NOMO-1 treated with DMSO at 0.1 percent for 48 hours (cell line): ENCODE results near the gene NAP1L4.

Experiments used
- DNase-seq: peaks from one replicate; lab custom pipeline; 2025; ENCODE audit not compliant: unreplicated experiment; lab: John Stamatoyannopoulos, UW

NAP1L4 gene

GRCh38 chr11:2924821-2925675, 67.1 kb downstream of the NAP1L4 start:
- no peak for DNase-seq

GRCh38 chr11:2924381-2924780, 67.7 kb downstream of the NAP1L4 start:
- DNase-seq = no peak

GRCh38 chr11:2923446-2924375, 68.4 kb downstream of the NAP1L4 start:
- DNase-seq = no peak

GRCh38 chr11:2922655-2923054, 69.5 kb downstream of the NAP1L4 start:
- no peak for DNase-seq

GRCh38 chr11:2921742-2922493, 70.2 kb downstream of the NAP1L4 start:
- DNase-seq = no peak

- DNase-seq = no peak
Measured at GRCh38 chr11:2921261-2921660, 70.9 kb downstream of the NAP1L4 start.

- no peak for DNase-seq
Measured at GRCh38 chr11:2920343-2920742, 71.8 kb downstream of the NAP1L4 start.

GRCh38 chr11:2919837-2920236, 72.3 kb downstream of the NAP1L4 start:
- DNase-seq = no peak

- DNase-seq = no peak
Measured at GRCh38 chr11:2919188-2919587, 72.9 kb downstream of the NAP1L4 start.

GRCh38 chr11:2917842-2918490, 74.2 kb downstream of the NAP1L4 start:
- DNase-seq = no peak

- DNase-seq = no peak
Measured at GRCh38 chr11:2916892-2917645, 75.1 kb downstream of the NAP1L4 start.

GRCh38 chr11:2916114-2916891, 75.8 kb downstream of the NAP1L4 start:
- no peak for DNase-seq

- DNase-seq = no peak
Measured at GRCh38 chr11:2915473-2915872, 76.7 kb downstream of the NAP1L4 start.

- no peak for DNase-seq
Measured at GRCh38 chr11:2914455-2915195, 77.5 kb downstream of the NAP1L4 start.

- no peak for DNase-seq
Measured at GRCh38 chr11:2913776-2914175, 78.4 kb downstream of the NAP1L4 start.

GRCh38 chr11:2913019-2913431, 79.1 kb downstream of the NAP1L4 start:
- DNase-seq = no peak

GRCh38 chr11:2912498-2912897, 79.6 kb downstream of the NAP1L4 start:
- no peak for DNase-seq

GRCh38 chr11:2911785-2912391, 80.2 kb downstream of the NAP1L4 start:
- no peak for DNase-seq
